IMR-90 (cell line): Measurements from ENCODE around the gene HUWE1. TPM values are rescaled to one million over a fixed set of nuclear protein-coding genes. Genes with fewer than 3 reads are reported as not detected.
"Not testable (repeated sequence)": the region's sequence is repeated elsewhere in the genome, so short reads cannot be mapped to it uniquely, and the experiment has no call there.

Source experiments
- ATAC-seq: fragments of 200-7000 bp; cut with Tn5 transposase; 2 replicates; pipeline ENCODE4 v1.9.1; 2020; ENCODE audit warnings: low read depth, mild to moderate bottlenecking, moderate library complexity
- BruUV-seq: library from RNA; stranded (reverse); fragments of 400-500 nt; replicated peaks from 2 replicates; lab custom pipeline; 2021; lab: Mats Ljungman, UMichigan
- CTCF ChIA-PET: fragments of 300-600 bp; formaldehyde crosslinking; extraction: SDS; loops from one replicate; lab custom pipeline; 2021; ENCODE audit warnings: antibody characterized with exemption; lab: Yijun Ruan, JAX
- POLR2A ChIA-PET: fragments of 300-600 bp; sonication (Branson Sonifier 250); formaldehyde crosslinking; loops from one replicate; lab custom pipeline; 2022; ENCODE audit warnings: antibody characterized with exemption; ENCODE audit not compliant: unreplicated experiment; lab: Charles Lee
- DNase-seq: peaks from one replicate; pipeline ENCODE4 v3.0.0; 2013
- H2AFZ ChIP-seq: replicated peaks from 2 replicates; pipeline ENCODE3; 2013; ENCODE audit warnings: low read length, mild to moderate bottlenecking; ENCODE audit not compliant: poor library complexity
- H2AK5ac ChIP-seq: 2 replicates; pipeline ENCODE4 v1.6.1; 2013; ENCODE audit warnings: low read depth, low read length, inconsistent platforms
- H2AK9ac ChIP-seq: replicated peaks from 2 replicates; pipeline ENCODE3; 2013; ENCODE audit warnings: mild to moderate bottlenecking, low read depth, low read length, moderate library complexity; ENCODE audit not compliant: poor library complexity
- H2BK120ac ChIP-seq: 2 replicates; pipeline ENCODE4 v1.6.1; 2013; ENCODE audit warnings: low read depth, low read length, inconsistent platforms
- H2BK15ac ChIP-seq: 3 replicates; pipeline ENCODE4 v1.6.1; 2013; ENCODE audit warnings: low read depth, low read length, inconsistent platforms
- H2BK20ac ChIP-seq: 2 replicates; pipeline ENCODE4 v1.6.1; 2013; ENCODE audit warnings: low read depth, mild to moderate bottlenecking, inconsistent platforms, low read length, moderate library complexity
- H2BK5ac ChIP-seq: 2 replicates; pipeline ENCODE4 v1.6.1; 2013; ENCODE audit warnings: mild to moderate bottlenecking, low read depth, low read length, inconsistent platforms; ENCODE audit not compliant: poor library complexity, severe bottlenecking
- H3K14ac ChIP-seq: replicated peaks from 2 replicates; pipeline ENCODE4 v1.6.1; 2013; ENCODE audit warnings: low read depth, low read length, inconsistent platforms
- H3K18ac ChIP-seq: 2 replicates; pipeline ENCODE4 v1.6.1; 2013; ENCODE audit warnings: low read depth, low read length, control low read depth
- H3K23ac ChIP-seq: 2 replicates; pipeline ENCODE4 v1.6.1; 2013; ENCODE audit warnings: low read depth, low read length, inconsistent platforms
- H3K27ac ChIP-seq: 2 replicates; pipeline ENCODE4 v1.5.1; 2013; ENCODE audit warnings: mild to moderate bottlenecking, control low read depth, low read length; ENCODE audit not compliant: insufficient read depth
- H3K27me3 ChIP-seq: 2 replicates; pipeline ENCODE4 v1.6.1; 2013; ENCODE audit warnings: low read length; ENCODE audit not compliant: control insufficient read depth, insufficient read depth
- H3K36me3 ChIP-seq: 2 replicates; pipeline ENCODE4 v1.6.1; 2013; ENCODE audit warnings: low read length, mixed read lengths; ENCODE audit not compliant: control insufficient read depth, insufficient read depth
- H3K4ac ChIP-seq: 2 replicates; pipeline ENCODE4 v1.6.1; 2013; ENCODE audit warnings: low read depth, low read length, inconsistent platforms
- H3K4me1 ChIP-seq: 2 replicates; pipeline ENCODE4 v1.6.1; 2013; ENCODE audit warnings: low read length, mixed read lengths; ENCODE audit not compliant: control insufficient read depth, insufficient read depth
- H3K4me2 ChIP-seq: 2 replicates; pipeline ENCODE4 v1.6.1; 2013; ENCODE audit warnings: low read depth, mild to moderate bottlenecking, control low read depth, low read length, moderate library complexity
- H3K4me3 ChIP-seq: 2 replicates; pipeline ENCODE4 v1.5.1; 2013; ENCODE audit warnings: low read depth, mild to moderate bottlenecking, control low read depth, low read length, moderate library complexity; ENCODE audit not compliant: insufficient read depth
- H3K56ac ChIP-seq: 2 replicates; pipeline ENCODE4 v1.6.1; 2013; ENCODE audit warnings: low read length, inconsistent platforms; ENCODE audit not compliant: insufficient read depth; ENCODE audit errors: extremely low read depth
- H3K79me1 ChIP-seq, 2 experiments: 2 replicates each; pipeline ENCODE4 v1.6.1; 2013; ENCODE audit warnings: low read length in 2 of 2, inconsistent platforms in 1 of 2, low read depth in 1 of 2
- H3K9ac ChIP-seq: 2 replicates; pipeline ENCODE4 v1.6.1; 2013; ENCODE audit warnings: low read depth, low read length, control low read depth
- H3K9me1 ChIP-seq: 2 replicates; pipeline ENCODE4 v1.6.1; 2013; ENCODE audit warnings: low read length, inconsistent platforms; ENCODE audit not compliant: insufficient read depth
- H3K9me3 ChIP-seq: 2 replicates; pipeline ENCODE4 v1.6.1; 2013; ENCODE audit warnings: low read length; ENCODE audit not compliant: control insufficient read depth, insufficient read depth
- H4K20me1 ChIP-seq: 2 replicates; pipeline ENCODE4 v1.6.1; 2013; ENCODE audit warnings: low read length, inconsistent platforms; ENCODE audit not compliant: insufficient read depth
- H4K5ac ChIP-seq: 2 replicates; pipeline ENCODE4 v1.6.1; 2013; ENCODE audit warnings: mild to moderate bottlenecking, low read depth, low read length, control low read depth
- H4K8ac ChIP-seq, 2 experiments: 2 replicates each; pipeline ENCODE4 v1.6.1; 2013; ENCODE audit warnings: low read depth in 2 of 2, low read length in 2 of 2, control low read depth in 1 of 2, inconsistent platforms in 1 of 2
- H4K91ac ChIP-seq: 2 replicates; pipeline ENCODE4 v1.6.1; 2013; ENCODE audit warnings: low read depth, low read length, inconsistent platforms; ENCODE audit not compliant: insufficient read depth
- WGBS, 2 experiments: methylation state at CpG; one replicate each; pipeline versions ENCODE4 v1.1.5 to v1.1.7; 2013; ENCODE audit warnings: missing lambda C conversion rate in 2 of 2; ENCODE audit not compliant: insufficient read length in 1 of 2; ENCODE audit errors: extremely low coverage in 2 of 2; 5-methylcytosine and 5-hydroxymethylcytosine counted together
- dilution Hi-C: fragments of 300-500 bp; cut with HindIII; formaldehyde crosslinking; loops from one replicate; pipeline ENCODE4 v1.14.3; 2018; ENCODE audit warnings: low sequenced_read_pairs; ENCODE audit not compliant: unreplicated experiment
- in situ Hi-C: fragments of 300-500 bp; cut with MboI; formaldehyde crosslinking; loops from 3 replicates; pipeline ENCODE4 v1.14.3; 2019; ENCODE audit warnings: low sequenced_read_pairs, inconsistent platforms, mixed read lengths
- intact Hi-C: fragments of 100-400 bp; cut with micrococcal nuclease; formaldehyde crosslinking; loops from 2 replicates; pipeline ENCODE4 v1.10.0; 2022
- polyA plus RNA-seq, 3 experiments: library from polyadenylated mRNA; depleted of rRNA; stranded (reverse); fragments of >200 nt; gene quantifications; 2 replicates each; pipeline ENCODE4 v1.2.3, GENCODE V29; 2012; ENCODE audit warnings: low replicate concordance in 1 of 3
- total RNA-seq: library from RNA; depleted of rRNA; stranded (reverse); fragments of >200 nt; gene quantifications from 2 replicates; pipeline ENCODE4 v1.2.3, GENCODE V29; 2012

HUWE1 gene
- total and polyA plus RNA-seq, 2 of the 4 experiments (the other 2 are of a cell fraction) = 47.6 to 57.7 TPM

- H3K23ac ChIP-seq, H3K27me3 ChIP-seq, H2BK5ac ChIP-seq, H3K56ac ChIP-seq, H3K79me1 ChIP-seq, H4K8ac ChIP-seq, H3K4me3 ChIP-seq, H2BK120ac ChIP-seq, CTCF ChIA-PET, H2AFZ ChIP-seq, H3K9ac ChIP-seq, POLR2A ChIA-PET, in situ Hi-C loops, H2AK5ac ChIP-seq, H3K14ac ChIP-seq, ATAC-seq, H2BK20ac ChIP-seq, H4K91ac ChIP-seq, H3K4ac ChIP-seq, H2AK9ac ChIP-seq, dilution Hi-C loops, BruUV-seq, intact Hi-C loops, H3K27ac ChIP-seq, H3K18ac ChIP-seq, H2BK15ac ChIP-seq, H3K4me1 ChIP-seq, H4K5ac ChIP-seq, DNase-seq, H3K4me2 ChIP-seq, H3K9me1 ChIP-seq, H3K36me3 ChIP-seq, H3K9me3 ChIP-seq, H4K20me1 ChIP-seq: not testable (repeated sequence)
- 100% methylated on average over 8 of the region's 28 CpGs; no CpG with 5 or more reads in 1 of the 2 experiments for WGBS, 2 experiments
Observed at GRCh38 chrX:53504035-53504434, 182.5 kb downstream of the HUWE1 start.
